BJ (cell line): ENCODE results near the gene RCAN2. TPM values are rescaled to one million over a fixed set of nuclear protein-coding genes. Genes with fewer than 3 reads are reported as not detected.

Experiments used
- CTCF ChIA-PET: fragments of 350-600 bp; formaldehyde crosslinking; extraction: SDS; loops from one replicate; lab custom pipeline; 2021; ENCODE audit warnings: antibody characterized with exemption, inconsistent platforms; lab: Yijun Ruan, JAX
- POLR2A ChIA-PET: fragments of 300-600 bp; sonication (Branson Sonifier 250); formaldehyde crosslinking; extraction: SDS; loops from one replicate; lab custom pipeline; 2021; ENCODE audit warnings: antibody characterized with exemption; lab: Charles Lee
- DNase-seq: peaks from one replicate; pipeline ENCODE4 v3.0.0-alpha.2; 2011; ENCODE audit warnings: low read depth
- H3K27me3 ChIP-seq: 2 replicates; pipeline ENCODE4 v1.6.0; 2011; ENCODE audit warnings: low read length; ENCODE audit not compliant: control insufficient read depth, insufficient read depth
- H3K36me3 ChIP-seq: 2 replicates; pipeline ENCODE4 v1.5.1; 2011; ENCODE audit warnings: low read length; ENCODE audit not compliant: control insufficient read depth, insufficient read depth
- H3K4me3 ChIP-seq: 2 replicates; pipeline ENCODE4 v1.5.1; 2011; ENCODE audit warnings: low read depth, mild to moderate bottlenecking, control low read depth, low read length
- polyA plus RNA-seq: library from polyadenylated mRNA; depleted of rRNA; stranded (reverse); fragments of >200 nt; gene quantifications from 2 replicates; pipeline ENCODE4 v1.2.3, GENCODE V29; 2011
- TF ChIP-seq, protein P1 (sequence below): IDR thresholded peaks from 2 replicates; pipeline ENCODE4 v1.5.1; 2011; ENCODE audit warnings: low read depth, mild to moderate bottlenecking, control low read depth, inconsistent platforms, low read length, moderate library complexity; ENCODE audit not compliant: insufficient read depth

RCAN2 gene
- polyA plus RNA-seq, 1 experiment, result 5.9 TPM

DNA sequence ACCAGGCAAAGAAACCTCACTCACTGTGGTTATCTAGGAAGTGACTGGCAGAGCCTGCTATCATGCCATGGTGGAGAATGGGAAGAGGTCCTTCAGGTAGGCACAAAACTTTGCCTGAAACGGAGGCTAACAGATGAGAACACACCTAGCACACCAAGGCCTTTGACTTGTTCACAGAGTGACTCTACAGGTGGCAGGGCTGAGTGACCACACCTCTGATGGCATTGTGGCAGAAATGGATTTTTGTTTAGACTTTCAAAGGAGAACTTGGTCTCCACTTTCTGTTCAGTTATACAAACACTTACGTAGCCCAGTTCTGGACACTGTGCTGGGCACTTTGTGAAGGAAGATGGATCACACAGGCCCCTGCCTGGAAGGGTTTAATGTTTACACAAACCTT lies 204.2 kb downstream of the RCAN2 start:
- H3K4me3 ChIP-seq, result no peak overlapping the region
- CTCF ChIA-PET, result interaction anchor here (0.6 kb wide), 1 partner anchor 69 kb away, joined by 3 read pairs; no protein-coding TSS in a partner anchor
- POLR2A ChIA-PET, result no interaction called here
- DNase-seq, result no peak
- TF ChIP-seq, protein P1, sequence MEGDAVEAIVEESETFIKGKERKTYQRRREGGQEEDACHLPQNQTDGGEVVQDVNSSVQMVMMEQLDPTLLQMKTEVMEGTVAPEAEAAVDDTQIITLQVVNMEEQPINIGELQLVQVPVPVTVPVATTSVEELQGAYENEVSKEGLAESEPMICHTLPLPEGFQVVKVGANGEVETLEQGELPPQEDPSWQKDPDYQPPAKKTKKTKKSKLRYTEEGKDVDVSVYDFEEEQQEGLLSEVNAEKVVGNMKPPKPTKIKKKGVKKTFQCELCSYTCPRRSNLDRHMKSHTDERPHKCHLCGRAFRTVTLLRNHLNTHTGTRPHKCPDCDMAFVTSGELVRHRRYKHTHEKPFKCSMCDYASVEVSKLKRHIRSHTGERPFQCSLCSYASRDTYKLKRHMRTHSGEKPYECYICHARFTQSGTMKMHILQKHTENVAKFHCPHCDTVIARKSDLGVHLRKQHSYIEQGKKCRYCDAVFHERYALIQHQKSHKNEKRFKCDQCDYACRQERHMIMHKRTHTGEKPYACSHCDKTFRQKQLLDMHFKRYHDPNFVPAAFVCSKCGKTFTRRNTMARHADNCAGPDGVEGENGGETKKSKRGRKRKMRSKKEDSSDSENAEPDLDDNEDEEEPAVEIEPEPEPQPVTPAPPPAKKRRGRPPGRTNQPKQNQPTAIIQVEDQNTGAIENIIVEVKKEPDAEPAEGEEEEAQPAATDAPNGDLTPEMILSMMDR, result no peak
- H3K36me3 ChIP-seq, result no peaks in the 10 kb centered on the region
- H3K27me3 ChIP-seq, result no peaks in the 10 kb centered on the region

DNA sequence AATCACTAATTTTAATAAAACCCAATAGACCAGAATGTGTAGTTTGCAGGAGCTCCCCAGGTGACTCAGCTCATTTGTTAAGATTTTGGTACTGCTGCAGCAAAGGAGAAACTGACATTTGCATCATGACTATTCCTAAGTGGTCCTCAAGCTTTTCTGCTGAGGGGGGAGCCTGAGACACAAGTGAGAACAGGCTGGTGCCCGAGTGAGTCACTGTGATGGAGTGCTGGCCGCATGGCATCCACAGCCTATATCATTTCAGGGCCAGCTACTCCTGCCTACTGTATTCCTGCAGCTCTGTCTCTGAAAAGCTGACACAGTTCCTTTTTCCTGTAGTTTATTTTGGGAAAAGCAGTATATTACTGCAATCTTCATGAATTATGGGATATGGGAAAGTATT lies 206.8 kb downstream of the RCAN2 start:
- POLR2A ChIA-PET, result no interaction called here

DNA sequence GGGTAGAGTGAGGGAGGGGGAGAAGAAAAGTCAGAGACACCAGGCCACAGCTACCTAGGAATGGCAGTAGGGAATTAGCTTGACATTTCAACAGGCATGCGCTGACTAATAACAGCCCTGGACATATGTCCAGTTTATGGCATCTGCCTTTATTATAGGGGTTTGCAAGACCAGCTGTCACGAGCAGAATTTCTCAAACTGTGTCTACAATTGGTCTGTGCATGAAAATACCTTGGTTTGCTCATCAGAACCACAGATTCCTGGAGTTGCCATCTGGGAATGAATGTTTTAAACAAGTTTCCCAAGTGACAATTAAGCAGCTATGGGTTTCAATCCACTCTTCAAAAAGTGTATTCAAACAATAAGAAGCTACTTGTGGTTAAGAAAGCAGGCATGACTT lies 210.1 kb downstream of the RCAN2 start:
- TF ChIP-seq, protein P1, result no peak
- ChIA-PET CTCF (interaction anchor here (0.6 to 1.9 kb wide), 3 partner anchors 129 to 143 kb away, joined by 3 to 4 read pairs (median 3); no protein-coding TSS in a partner anchor), POLR2A (no interaction called here)

More for the DNA sequence above, 206.8 kb downstream of the RCAN2 start:
- Histone ChIP-seq H3K4me3 (no peak overlapping the region), H3K27me3 (no peaks in the 10 kb centered on the region), H3K36me3 (no peaks in the 10 kb centered on the region)
- DNase-seq, result no peak
- TF ChIP-seq, protein P1, result no peak
- CTCF ChIA-PET, result no interaction called here

DNA sequence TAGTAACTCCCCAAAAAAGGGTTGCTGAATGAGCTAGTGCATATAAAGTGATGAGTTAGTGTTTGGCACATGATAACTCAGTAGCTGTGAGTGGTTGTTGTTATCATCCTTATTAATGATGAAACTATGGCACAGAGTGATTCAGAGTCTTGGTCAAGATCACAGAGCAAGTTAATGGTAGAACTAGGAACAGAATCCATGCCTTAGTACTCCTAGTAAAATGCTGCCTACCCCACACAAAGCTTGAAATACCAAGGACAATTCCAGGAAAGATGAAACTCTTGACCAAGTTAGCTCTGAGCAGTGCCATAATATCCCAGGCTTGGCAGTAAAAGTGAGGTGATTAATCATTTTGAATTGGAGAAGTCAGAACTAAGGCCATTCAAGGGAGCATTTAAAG lies 211.4 kb downstream of the RCAN2 start:
- Histone ChIP-seq H3K4me3 (no peak overlapping the region), H3K27me3 (no peaks in the 10 kb centered on the region), H3K36me3 (no peaks in the 10 kb centered on the region)
- TF ChIP-seq, protein P1, result no peak
- DNase-seq, result no peak
- CTCF ChIA-PET, result interaction anchor here (0.7 to 1.9 kb wide), 3 partner anchors 16 to 130 kb away, joined by 3 to 4 read pairs (median 3); no protein-coding TSS in a partner anchor
- POLR2A ChIA-PET, result no interaction called here

More for the DNA sequence above, 210.1 kb downstream of the RCAN2 start:
- no peak overlapping the region for H3K4me3 ChIP-seq
- no peak for DNase-seq
- H3K36me3 ChIP-seq, result no peaks in the 10 kb centered on the region
- no peaks in the 10 kb centered on the region for H3K27me3 ChIP-seq

DNA sequence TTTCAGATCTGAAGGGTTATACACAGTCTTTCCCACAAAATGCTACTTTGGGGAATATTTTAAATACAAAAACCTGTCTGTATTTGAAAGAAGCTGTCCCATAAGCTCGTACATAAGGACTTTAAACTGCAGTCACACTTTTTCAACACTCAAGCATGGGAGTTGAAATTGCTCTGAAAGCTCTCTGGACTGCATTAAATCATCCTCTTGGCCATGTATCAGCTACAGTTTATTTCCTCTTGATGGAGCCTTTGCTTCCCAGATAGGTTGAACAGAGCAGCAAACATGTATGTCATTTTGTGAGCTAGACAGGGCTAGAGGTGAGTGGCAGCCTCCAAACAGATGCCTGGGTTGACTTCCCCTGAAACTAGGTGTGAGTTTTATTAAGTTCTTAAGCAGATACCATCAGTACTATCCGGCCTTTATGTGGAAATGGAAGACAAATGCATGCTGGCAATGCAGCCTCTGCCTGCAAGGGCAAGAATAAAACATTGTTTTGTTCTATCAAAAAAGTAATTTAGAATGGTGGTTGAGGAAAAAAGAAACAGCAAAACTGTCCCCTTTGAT lies 214.6 kb downstream of the RCAN2 start:
- DNase-seq, result no peak
- TF ChIP-seq, protein P1, result no peak
- H3K36me3 ChIP-seq, result no peaks in the 10 kb centered on the region
- no peak overlapping the region for H3K4me3 ChIP-seq
- CTCF ChIA-PET, result interaction anchor here (0.9 to 2.0 kb wide), 2 partner anchors 11 to 13 kb away, joined by 4 read pairs; no protein-coding TSS in a partner anchor
- H3K27me3 ChIP-seq, result no peaks in the 10 kb centered on the region
- POLR2A ChIA-PET, result no interaction called here
